Activated T-helper 1 cell treated with anti-CD3 and anti-CD28 coated beads, Interleukin-12 subunit alpha, Interleukin-12 subunit beta, Interleukin-2, Interleukin-4 antibody, amounts not matched to agents 30 ng/mL and 10 ng/mL and 1 ng/mL, durations not matched to agents 14 hours and 24 hours and 36 hours (primary cell): ENCODE results near the gene RNFT2. TPM values are rescaled to one million over a fixed set of nuclear protein-coding genes. Genes with fewer than 3 reads are reported as not detected.
A peak's percentile ranks its signal among the peaks of the same experiment; 100 is the strongest.

Source experiments
- DNase-seq: peaks from one replicate; pipeline ENCODE4 v3.0.0; 2021; ENCODE audit warnings: low spot score
- H3K27ac Mint-ChIP-seq: one replicate; pipeline ENCODE4 v1.8.0; 2021; ENCODE audit warnings: mild to moderate bottlenecking, mixed read lengths
- H3K27me3 Mint-ChIP-seq: one replicate; pipeline ENCODE4 v1.8.0; 2022; ENCODE audit warnings: mild to moderate bottlenecking, moderate library complexity, mixed read lengths; ENCODE audit not compliant: insufficient read depth
- H3K36me3 Mint-ChIP-seq: one replicate; pipeline ENCODE4 v1.8.0; 2021; ENCODE audit warnings: low read depth, mixed read lengths
- H3K4me1 Mint-ChIP-seq: one replicate; pipeline ENCODE4 v1.8.0; 2021; ENCODE audit warnings: low read depth, mixed read lengths
- H3K4me3 Mint-ChIP-seq: one replicate; pipeline ENCODE4 v1.8.0; 2021; ENCODE audit warnings: mild to moderate bottlenecking, moderate library complexity, mixed read lengths
- H3K9me3 Mint-ChIP-seq: one replicate; pipeline ENCODE4 v1.8.0; 2021; ENCODE audit warnings: mixed read lengths
- intact Hi-C: fragments of 100-400 bp; cut with micrococcal nuclease; formaldehyde crosslinking; loops from one replicate; pipeline ENCODE4 v1.15.1; 2024
- total RNA-seq: library from RNA; stranded (reverse); gene quantifications from 2 replicates; pipeline ENCODE4 v1.2.3, GENCODE V29; 2022

Gene RNFT2
- total RNA-seq, 1 donor from 2014 or later = 8.0 TPM

GRCh38 chr12:116849216-116849615 is 111.1 kb downstream of the RNFT2 start:
- intact Hi-C loops = no loop called here
- no peaks in the 10 kb centered on the region for H3K9me3 Mint-ChIP-seq
- no peaks in the 10 kb centered on the region for H3K36me3 Mint-ChIP-seq
- no peaks in the 10 kb centered on the region for H3K27me3 Mint-ChIP-seq
- H3K27ac Mint-ChIP-seq = no peak overlapping the region
- DNase-seq = no peak
- H3K4me3 Mint-ChIP-seq = no peak overlapping the region
- no peaks in the 10 kb centered on the region for H3K4me1 Mint-ChIP-seq

GRCh38 chr12:116852303-116852702 is 114.2 kb downstream of the RNFT2 start:
- Mint-ChIP-seq H3K4me3 (no peak overlapping the region), H3K27me3 (peaks cover 2% of the 10 kb centered on the region), H3K36me3 (no peaks in the 10 kb centered on the region), H3K27ac (no peak overlapping the region), H3K4me1 (no peaks in the 10 kb centered on the region), H3K9me3 (no peaks in the 10 kb centered on the region)
- intact Hi-C loops = no loop called here
- DNase-seq = no peak

GRCh38 chr12:116853507-116853906 is 115.4 kb downstream of the RNFT2 start:
- H3K4me3 Mint-ChIP-seq = no peak overlapping the region
- no peak overlapping the region for H3K27ac Mint-ChIP-seq
- no peaks in the 10 kb centered on the region for H3K9me3 Mint-ChIP-seq
- H3K4me1 Mint-ChIP-seq = no peaks in the 10 kb centered on the region
- peaks cover 11% of the 10 kb centered on the region for H3K27me3 Mint-ChIP-seq
- DNase-seq = no peak
- H3K36me3 Mint-ChIP-seq = no peaks in the 10 kb centered on the region
- intact Hi-C loops = no loop called here

- no peaks in the 10 kb centered on the region for H3K36me3 Mint-ChIP-seq
Observed at GRCh38 chr12:116855744-116856470, 117.8 kb downstream of the RNFT2 start.

DNA sequence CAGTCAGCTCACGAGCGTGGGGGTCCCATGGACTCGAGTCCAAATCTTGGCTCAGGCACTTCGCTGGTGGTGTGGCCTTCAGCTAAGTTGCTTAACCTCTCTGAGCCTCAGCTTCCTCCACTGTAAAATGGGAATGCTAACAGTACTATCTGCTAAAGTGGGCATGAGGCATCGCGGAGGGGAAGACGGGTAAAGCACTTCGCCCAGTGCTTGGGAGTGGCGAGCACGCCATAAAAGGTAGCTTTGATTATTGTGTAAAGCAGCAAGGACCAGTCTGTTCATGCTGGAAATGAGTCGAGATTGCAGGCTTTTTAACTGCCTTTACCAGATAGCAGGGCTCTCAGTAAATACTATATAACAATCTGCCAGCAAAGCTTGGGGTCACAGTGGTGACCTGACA is 118.6 kb downstream of the RNFT2 start:
- H3K36me3 Mint-ChIP-seq = no peaks in the 10 kb centered on the region
- H3K4me1 Mint-ChIP-seq = no peaks in the 10 kb centered on the region
- peaks cover 26% of the 10 kb centered on the region for H3K27me3 Mint-ChIP-seq
- DNase-seq = no peak
- intact Hi-C loops = no loop called here
- no peak overlapping the region for H3K4me3 Mint-ChIP-seq
- no peak overlapping the region for H3K27ac Mint-ChIP-seq
- H3K9me3 Mint-ChIP-seq = no peaks in the 10 kb centered on the region

More at GRCh38 chr12:116855744-116856470, 117.8 kb downstream of the RNFT2 start:
- intact Hi-C loops = no loop called here
- peaks cover 25% of the 10 kb centered on the region for H3K27me3 Mint-ChIP-seq
- H3K9me3 Mint-ChIP-seq = no peaks in the 10 kb centered on the region
- no peaks in the 10 kb centered on the region for H3K4me1 Mint-ChIP-seq
- no peak for DNase-seq
- no peak overlapping the region for H3K4me3 Mint-ChIP-seq
- H3K27ac Mint-ChIP-seq = no peak overlapping the region

- H3K36me3 Mint-ChIP-seq = no peaks in the 10 kb centered on the region
- H3K9me3 Mint-ChIP-seq = no peaks in the 10 kb centered on the region
- H3K4me3 Mint-ChIP-seq = no peak overlapping the region
- intact Hi-C loops = no loop called here
- no peak overlapping the region for H3K27ac Mint-ChIP-seq
- DNase-seq = no peak
- peaks cover 29% of the 10 kb centered on the region for H3K27me3 Mint-ChIP-seq
- no peaks in the 10 kb centered on the region for H3K4me1 Mint-ChIP-seq
Observed at GRCh38 chr12:116859079-116859478, 121.0 kb downstream of the RNFT2 start.

DNA sequence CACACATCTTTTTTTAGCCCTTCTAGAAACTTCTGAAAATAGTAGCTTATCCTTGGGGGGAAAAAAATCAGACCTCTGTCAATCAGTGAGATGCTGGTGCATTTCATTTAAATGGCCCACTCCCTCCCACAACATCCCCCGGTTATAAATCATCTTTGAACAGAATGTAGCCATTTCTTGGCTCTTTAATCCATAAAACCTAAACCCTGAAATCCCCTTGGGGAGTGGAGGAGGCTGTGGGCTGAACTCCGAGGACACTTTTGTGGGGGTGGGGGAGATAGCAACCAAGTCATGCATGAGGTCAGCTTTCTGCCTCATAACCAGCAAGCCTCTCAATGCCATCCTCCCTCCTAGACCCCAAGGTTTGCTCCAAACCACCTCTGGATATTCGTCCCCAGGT is 122.1 kb downstream of the RNFT2 start:
- Mint-ChIP-seq H3K27me3 (peaks cover 32% of the 10 kb centered on the region), H3K9me3 (no peaks in the 10 kb centered on the region), H3K4me1 (no peaks in the 10 kb centered on the region), H3K27ac (no peak overlapping the region), H3K4me3 (no peak overlapping the region), H3K36me3 (no peaks in the 10 kb centered on the region)
- no peak for DNase-seq
- intact Hi-C loops = no loop called here

GRCh38 chr12:116861320-116861719 is 123.2 kb downstream of the RNFT2 start:
- DNase-seq = peak; percentile 15
- Mint-ChIP-seq H3K36me3 (no peaks in the 10 kb centered on the region), H3K27ac (no peak overlapping the region), H3K4me1 (no peaks in the 10 kb centered on the region), H3K27me3 (peaks cover 32% of the 10 kb centered on the region), H3K4me3 (no peak overlapping the region), H3K9me3 (no peaks in the 10 kb centered on the region)
- intact Hi-C loops = no loop called here

GRCh38 chr12:116862167-116862566 is 124.1 kb downstream of the RNFT2 start:
- Mint-ChIP-seq H3K4me3 (no peak overlapping the region), H3K9me3 (no peaks in the 10 kb centered on the region), H3K27ac (no peak overlapping the region), H3K27me3 (peaks cover 32% of the 10 kb centered on the region), H3K4me1 (no peaks in the 10 kb centered on the region), H3K36me3 (no peaks in the 10 kb centered on the region)
- DNase-seq = no peak
- intact Hi-C loops = no loop called here

- H3K4me3 Mint-ChIP-seq = no peak overlapping the region
- intact Hi-C loops = no loop called here
- H3K27me3 Mint-ChIP-seq = peaks cover 22% of the 10 kb centered on the region
- H3K4me1 Mint-ChIP-seq = no peaks in the 10 kb centered on the region
- H3K27ac Mint-ChIP-seq = no peak overlapping the region
- H3K36me3 Mint-ChIP-seq = no peaks in the 10 kb centered on the region
- H3K9me3 Mint-ChIP-seq = no peaks in the 10 kb centered on the region
- DNase-seq = no peak
Observed at GRCh38 chr12:116863275-116863767, 125.2 kb downstream of the RNFT2 start.

DNA sequence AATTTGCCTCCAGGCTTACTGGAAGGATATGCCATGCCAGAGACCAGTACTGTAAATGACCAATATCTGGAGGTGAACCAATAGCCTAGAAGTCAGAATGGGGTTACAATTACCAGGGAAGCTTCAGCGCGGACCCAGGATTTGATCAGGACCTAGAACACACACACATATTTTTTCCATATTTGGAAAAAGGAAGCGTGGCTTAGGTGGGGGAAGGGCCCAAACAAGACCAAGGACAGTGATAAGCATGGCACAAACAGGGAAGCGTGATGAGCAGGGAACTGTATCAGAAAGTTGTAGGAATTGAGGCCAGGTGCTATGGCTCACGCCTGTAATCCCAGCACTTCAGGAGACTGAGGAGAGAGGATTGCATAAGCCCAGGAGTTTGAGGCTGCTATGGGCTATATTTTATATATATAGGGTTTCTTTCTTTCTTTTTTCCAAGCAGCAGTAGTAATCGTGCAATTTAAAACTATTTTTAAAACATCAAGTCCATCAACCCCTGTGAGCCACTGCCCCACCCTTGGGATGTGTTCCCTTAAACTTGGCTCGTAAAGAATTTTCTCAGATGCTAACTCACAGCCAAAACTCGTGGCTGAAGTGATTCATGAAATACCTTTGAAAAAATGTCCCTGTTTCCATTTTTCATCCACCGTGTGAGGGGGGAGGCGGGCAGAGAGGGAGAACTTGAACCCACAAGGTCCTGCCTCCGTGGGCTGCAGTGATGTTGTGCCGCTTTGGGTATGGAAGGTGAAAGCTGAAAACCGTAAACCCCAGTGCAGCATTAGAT is 126.5 kb downstream of the RNFT2 start:
- no peaks in the 10 kb centered on the region for H3K9me3 Mint-ChIP-seq
- intact Hi-C loops = no loop called here
- no peak overlapping the region for H3K4me3 Mint-ChIP-seq
- peaks cover 14% of the 10 kb centered on the region for H3K27me3 Mint-ChIP-seq
- H3K36me3 Mint-ChIP-seq = no peaks in the 10 kb centered on the region
- DNase-seq = no peak
- no peak overlapping the region for H3K27ac Mint-ChIP-seq
- H3K4me1 Mint-ChIP-seq = no peaks in the 10 kb centered on the region

GRCh38 chr12:116867523-116867922 is 129.4 kb downstream of the RNFT2 start:
- Mint-ChIP-seq H3K4me1 (no peaks in the 10 kb centered on the region), H3K4me3 (no peak overlapping the region)

GRCh38 chr12:116870306-116870705 is 132.2 kb downstream of the RNFT2 start:
- Mint-ChIP-seq H3K27me3 (peaks cover 20% of the 10 kb centered on the region), H3K27ac (no peak overlapping the region), H3K4me3 (no peak overlapping the region), H3K9me3 (peaks cover 8% of the 10 kb centered on the region), H3K36me3 (no peaks in the 10 kb centered on the region), H3K4me1 (no peaks in the 10 kb centered on the region)
- no peak for DNase-seq
- intact Hi-C loops = no loop called here

More at GRCh38 chr12:116867523-116867922, 129.4 kb downstream of the RNFT2 start:
- no peak for DNase-seq
- no peak overlapping the region for H3K27ac Mint-ChIP-seq
- H3K36me3 Mint-ChIP-seq = no peaks in the 10 kb centered on the region
- no peaks in the 10 kb centered on the region for H3K9me3 Mint-ChIP-seq
- H3K27me3 Mint-ChIP-seq = peaks cover 15% of the 10 kb centered on the region
- intact Hi-C loops = no loop called here
